ENCODE data around the gene FAM3D.

Gene FAM3D

DNA sequence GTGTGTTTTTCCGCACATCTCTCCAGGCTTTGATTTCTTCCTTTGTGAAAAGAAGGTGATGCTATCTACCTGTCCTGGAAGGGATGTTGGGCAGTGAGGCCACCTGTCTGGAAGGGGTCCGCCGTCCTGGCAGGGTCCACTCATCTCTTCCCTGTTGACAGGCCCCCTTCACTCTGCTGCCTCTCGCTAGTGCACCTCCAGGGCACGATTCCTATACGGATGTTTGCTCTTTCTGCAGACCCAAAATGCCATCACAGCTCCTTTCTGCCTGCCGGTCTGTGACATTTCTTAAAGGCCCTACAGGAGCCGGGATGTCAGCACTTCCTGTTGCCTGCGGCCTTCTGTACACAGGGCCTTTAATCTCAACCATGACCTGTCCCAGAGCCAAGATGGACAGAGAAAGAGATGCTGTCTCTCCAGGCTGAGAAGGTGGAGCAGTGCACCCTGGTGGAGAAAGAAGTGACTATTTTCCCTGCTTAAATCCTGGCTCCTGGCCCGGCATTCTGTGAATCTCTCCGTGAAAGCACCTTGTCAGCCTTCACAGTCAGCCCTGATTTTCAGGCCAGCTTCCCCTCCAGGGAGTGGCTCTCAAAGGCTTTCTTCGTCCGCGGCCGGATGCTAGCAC is 7.4 kb downstream of the FAM3D start:
- intact Hi-C loops (cut with DNase I): no loop called here
- peak in 3 of 42 donors; percentile 7 to 39 (median 21) for DNase-seq

- DNase-seq: peak in 1 of 42 donors; percentile 1
- intact Hi-C loops (cut with DNase I): no loop called here
These were observed 8.1 kb downstream of the FAM3D start for GRCh38 chr3:58658508-58658907.

DNA sequence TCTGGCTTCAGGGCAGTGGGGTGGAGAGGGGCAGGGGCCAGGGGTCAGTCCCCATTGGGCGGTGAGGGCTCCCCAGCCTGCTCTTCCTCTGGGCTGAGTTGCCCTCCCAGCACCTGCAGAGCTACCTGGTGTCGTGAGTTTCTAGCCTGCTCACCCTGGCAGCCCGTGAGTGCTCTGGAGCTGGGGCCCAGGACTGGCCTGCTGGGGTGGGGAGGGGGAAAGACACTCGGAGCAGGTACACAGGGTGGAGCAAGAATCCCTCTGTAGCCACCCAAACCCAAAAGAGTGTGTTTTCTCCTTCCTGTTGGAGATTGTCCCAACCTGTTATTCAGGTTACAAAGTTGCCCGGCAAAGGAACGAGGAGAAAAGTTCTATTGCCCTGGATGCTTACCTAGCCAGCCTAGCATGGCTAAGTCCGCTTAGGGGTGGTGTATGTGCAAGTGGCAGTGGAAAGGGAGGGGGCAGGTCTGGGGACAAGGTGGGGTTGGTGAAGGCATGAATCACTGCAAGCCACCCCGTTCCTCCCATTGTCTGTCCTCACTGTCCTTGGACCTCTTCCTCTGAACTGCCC is 8.9 kb downstream of the FAM3D start:
- intact Hi-C loops (cut with DNase I): no loop called here
- DNase-seq: peak in 1 of 42 donors; percentile 19

GRCh38 chr3:58657036-58657520 is 9.5 kb downstream of the FAM3D start:
- DNase-seq: peak in 1 of 42 donors; percentile 0
- intact Hi-C loops (cut with DNase I): no loop called here

DNA sequence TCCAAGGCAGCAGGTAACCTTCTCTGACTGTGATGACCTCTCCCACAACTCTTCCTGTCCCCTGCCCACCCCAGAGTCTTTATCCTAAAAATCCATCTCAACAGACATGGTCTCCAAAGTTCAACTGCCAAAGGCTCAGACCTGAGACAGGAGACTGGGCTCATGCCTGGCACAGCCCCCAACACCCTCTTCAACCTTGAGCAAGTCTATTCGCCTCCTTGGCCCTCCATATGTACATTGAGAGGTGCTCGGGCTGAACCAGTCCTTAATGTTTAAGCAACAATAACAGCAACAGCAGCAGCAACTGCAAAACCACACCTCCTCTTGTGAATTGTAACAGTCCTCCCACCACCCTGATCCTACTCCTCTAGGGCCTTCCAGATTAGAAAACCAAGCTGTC is 9.9 kb downstream of the FAM3D start:
- peak in 2 of 42 donors; percentile 7 to 32 for DNase-seq
- intact Hi-C loops (cut with DNase I): no loop called here

- DNase-seq: peak in 2 of 42 donors; percentile 6 to 10
- intact Hi-C loops (cut with DNase I): no loop called here
These were observed 12.1 kb downstream of the FAM3D start for GRCh38 chr3:58654466-58654865.

GRCh38 chr3:58652624-58653023 is 13.9 kb downstream of the FAM3D start:
- no peak for DNase-seq
- intact Hi-C loops (cut with DNase I): no loop called here

DNA sequence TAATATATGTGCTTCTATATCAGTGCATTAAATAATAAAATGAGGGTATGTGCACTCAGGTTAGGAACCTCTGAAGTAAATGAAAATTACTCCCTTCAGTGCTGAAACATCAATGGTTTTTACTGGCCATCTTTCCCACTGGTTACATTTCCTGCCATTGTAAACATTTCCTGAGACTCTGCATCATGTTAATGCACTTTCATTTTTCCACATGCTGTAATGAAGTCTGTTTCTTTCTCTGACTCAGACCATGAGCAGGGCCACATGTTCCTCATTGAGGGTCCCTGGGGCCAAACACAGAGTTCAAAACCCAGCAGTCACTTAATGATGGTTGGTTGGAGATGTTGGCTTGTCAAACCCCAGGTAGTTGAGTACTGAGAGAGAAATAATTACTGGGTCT is 15.3 kb downstream of the FAM3D start:
- no peak for DNase-seq

GRCh38 chr3:58647381-58648141 is 19.0 kb downstream of the FAM3D start:
- no peak for DNase-seq
- intact Hi-C loops (cut with DNase I): no loop called here

More for the DNA sequence above, 15.3 kb downstream of the FAM3D start:
- intact Hi-C loops (cut with DNase I): no loop called here

GRCh38 chr3:58646503-58646902 is 20.1 kb downstream of the FAM3D start:
- intact Hi-C loops (cut with DNase I): no loop called here
- DNase-seq: no peak

DNA sequence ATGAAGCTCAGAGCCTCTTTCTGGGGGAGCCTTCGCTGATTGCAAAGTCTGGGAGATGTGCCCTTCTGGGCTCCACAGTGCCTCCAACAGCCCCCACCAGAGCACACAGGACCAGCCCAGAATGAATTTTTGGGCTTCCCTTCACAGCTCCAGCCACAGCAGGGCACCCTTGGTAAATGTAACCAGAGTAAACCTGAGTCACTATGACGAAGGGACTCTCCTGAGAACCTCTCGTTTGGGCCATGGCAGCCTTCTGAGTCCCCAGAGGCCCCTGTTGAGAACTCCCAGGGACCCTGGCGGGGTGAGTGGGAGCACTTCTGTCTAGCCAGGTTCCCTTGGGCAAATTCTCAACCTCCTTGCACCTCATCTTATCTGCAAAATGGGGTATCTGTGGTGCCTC is 20.8 kb downstream of the FAM3D start:
- intact Hi-C loops (cut with DNase I): no loop called here
- no peak for DNase-seq

DNA sequence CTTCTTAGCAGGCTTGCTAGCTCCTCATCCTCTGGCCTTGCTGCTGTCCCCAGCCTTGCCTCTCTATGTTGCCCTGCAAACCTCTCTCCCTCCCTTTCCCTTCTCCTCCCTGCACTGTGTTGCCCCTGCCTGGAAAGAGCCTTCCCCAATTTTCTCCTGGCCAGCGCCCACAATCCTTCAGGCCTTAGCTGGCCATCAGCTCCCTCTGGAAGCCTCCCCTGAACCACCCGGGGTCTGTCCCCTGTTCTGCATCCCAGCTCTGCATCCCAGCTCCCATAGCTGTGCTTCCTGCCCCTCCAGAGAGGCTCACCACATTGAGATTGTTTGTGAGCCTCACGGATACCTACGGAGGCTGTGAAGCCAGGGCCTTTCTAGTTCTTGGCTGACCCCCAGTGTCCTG is 23.7 kb downstream of the FAM3D start:
- intact Hi-C loops (cut with DNase I): no loop called here
- DNase-seq: no peak

- intact Hi-C loops (cut with DNase I): no loop called here
- peak; percentile 52 to 90 (median 78) for DNase-seq
These were observed 25.7 kb downstream of the FAM3D start for GRCh38 chr3:58640700-58641372.

GRCh38 chr3:58639842-58640241 is 26.7 kb downstream of the FAM3D start:
- no peak for DNase-seq
- intact Hi-C loops (cut with DNase I): no loop called here

- no peak for DNase-seq
- intact Hi-C loops (cut with DNase I): no loop called here
These were observed 27.6 kb downstream of the FAM3D start for GRCh38 chr3:58639001-58639400.

DNA sequence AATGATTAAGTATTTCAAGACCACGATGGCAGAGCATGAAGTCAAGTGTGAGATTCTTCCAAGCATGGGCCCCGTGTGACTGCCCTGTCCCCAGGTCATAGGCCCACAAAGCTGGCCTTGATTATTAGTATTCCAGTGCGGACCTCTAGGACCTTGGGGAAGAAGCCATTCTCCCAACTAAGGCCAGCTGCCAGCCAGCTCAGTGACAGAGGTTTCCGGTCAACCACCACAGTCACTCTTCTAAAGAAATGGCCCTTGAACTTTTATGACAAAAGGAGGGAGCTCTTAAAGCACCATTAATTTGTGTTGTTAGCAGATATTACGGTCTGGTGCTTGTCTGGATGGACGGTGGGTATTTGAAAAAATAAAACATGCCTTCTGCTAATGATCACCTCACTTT is 28.0 kb downstream of the FAM3D start:
- no peak for DNase-seq

DNA sequence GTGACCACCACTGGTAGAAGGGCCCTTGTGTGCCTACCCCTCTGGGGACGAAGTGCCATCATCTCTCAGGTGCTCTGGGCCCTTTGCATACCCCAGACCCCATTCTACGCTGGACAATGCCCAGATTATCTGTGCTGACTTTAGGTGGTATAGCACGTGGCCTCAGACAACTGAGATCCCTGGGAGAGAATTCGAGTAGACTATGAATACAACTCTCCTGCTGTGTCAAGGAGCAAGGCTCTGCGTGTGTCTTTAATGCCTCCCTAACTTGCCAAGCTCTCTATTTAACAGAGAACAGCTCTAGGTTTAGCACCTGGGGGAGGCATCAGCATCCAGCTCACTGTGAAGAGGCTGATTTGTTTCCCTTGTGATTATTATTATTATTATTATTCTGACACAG is 29.1 kb downstream of the FAM3D start:
- intact Hi-C loops (cut with DNase I): no loop called here
- no peak for DNase-seq

More for the DNA sequence above, 28.0 kb downstream of the FAM3D start:
- intact Hi-C loops (cut with DNase I): no loop called here

DNA sequence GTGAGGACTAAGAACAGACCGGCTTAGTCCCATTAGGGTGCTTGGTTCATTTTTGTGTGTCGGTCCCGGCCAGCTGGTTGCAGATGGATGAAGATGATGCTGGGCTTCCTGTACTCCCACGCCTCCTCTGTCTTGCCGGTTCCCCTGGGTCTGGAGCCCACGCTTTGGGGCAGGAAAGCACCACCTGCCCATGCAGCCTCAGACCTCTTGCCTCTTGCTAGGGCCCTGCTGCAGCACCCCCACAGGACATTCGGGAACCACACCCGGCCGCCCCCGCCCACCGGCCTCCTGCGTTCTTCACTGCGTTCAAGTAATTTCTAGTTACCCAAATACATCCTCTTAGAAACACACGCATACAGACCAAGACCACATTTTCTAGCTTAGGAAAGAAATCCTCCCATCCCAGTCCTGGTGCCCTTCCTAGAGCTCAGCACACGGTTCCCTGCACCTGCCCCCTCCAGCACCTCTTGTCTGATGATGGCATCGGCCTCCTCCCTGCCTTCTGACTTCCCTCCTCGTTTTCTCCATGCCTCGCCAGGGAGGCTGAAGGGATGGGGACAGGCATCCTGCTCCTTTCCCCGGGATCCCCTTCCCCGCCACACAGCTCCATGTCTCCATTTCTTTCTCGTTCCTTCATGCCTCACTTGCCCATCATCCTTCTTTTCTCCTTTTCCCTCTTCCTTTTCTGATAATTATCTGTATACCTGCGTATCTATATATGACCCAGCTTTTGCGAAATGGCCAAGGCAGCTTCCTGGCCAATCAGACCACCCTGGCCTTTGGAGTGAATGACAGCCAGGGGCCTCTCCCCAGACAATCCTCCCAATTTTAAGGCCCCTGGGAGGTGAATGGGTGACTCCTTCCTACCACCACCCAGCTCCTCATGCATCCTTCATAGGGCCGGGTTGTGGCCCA is 30.9 kb downstream of the FAM3D start:
- intact Hi-C loops (cut with DNase I): no loop called here
- no peak for DNase-seq
